Activated CD4-positive, alpha-beta T cell treated with anti-CD3 and anti-CD28 coated beads, Interleukin-2, amount 50 U/mL, for 48 hours (primary cell): ENCODE results near the gene SMCO3.

ENCODE experiments used
- DNase-seq, 2 experiments: peaks; one replicate each; pipeline ENCODE4 v3.0.0-alpha.2; 2020

Gene SMCO3

DNA sequence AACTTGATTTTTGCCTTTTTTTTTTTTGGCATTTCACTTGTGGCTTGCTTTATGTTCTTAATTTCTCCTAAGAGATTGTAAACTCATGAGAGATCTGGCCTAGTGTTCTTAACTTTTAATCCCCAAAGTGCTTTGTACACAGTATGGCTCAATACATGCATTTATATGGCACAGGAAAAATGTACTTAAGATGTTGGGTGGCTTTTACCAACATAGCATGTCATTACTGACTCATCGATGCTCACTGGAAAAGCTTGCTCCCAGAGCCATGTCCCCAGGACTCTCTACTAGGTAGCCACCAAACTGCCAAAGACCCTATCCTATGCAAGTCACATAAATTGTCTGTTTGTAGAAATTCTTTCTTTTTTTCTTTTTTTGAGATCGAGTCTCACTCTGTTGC is 13.1 kb upstream of the SMCO3 start:
- DNase-seq: no peak

DNA sequence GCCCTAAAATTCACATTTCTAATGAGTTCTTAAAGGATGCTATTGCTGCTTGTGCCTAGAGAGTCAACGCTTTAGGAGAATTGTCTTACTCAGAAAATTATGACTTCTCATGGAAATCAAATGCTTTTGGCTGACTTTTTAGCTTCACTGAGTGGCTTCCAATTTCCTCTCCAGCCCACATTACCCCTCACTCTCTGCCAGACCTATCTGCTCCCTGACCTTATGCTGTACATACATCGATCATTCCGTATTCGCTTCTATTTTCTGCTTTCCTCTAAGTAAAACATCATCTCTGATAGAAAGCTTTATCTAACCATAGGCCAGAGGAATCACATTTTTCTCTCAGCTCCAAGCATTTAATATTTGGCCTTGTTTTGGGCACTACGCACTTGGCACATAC is 12.5 kb upstream of the SMCO3 start:
- DNase-seq: no peak

DNA sequence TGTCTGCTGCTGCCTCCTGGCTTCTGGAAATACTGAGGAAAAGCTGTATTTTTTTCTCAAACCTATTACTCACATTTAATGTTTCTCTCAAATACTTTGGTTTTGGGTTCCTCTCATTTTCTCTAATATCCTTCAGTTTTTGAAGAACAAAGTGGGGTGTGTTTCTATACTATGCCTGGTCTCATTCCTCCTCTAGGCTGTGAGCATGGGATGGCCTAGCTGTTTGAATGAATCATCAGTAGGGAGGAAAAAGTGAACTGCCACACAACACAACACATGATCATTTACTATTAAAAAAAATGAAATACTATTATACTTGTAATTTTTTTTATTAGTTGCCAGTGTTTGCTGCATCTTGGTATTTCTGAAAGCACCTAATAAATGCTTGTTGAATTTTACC is 11.3 kb upstream of the SMCO3 start:
- DNase-seq: no peak

DNA sequence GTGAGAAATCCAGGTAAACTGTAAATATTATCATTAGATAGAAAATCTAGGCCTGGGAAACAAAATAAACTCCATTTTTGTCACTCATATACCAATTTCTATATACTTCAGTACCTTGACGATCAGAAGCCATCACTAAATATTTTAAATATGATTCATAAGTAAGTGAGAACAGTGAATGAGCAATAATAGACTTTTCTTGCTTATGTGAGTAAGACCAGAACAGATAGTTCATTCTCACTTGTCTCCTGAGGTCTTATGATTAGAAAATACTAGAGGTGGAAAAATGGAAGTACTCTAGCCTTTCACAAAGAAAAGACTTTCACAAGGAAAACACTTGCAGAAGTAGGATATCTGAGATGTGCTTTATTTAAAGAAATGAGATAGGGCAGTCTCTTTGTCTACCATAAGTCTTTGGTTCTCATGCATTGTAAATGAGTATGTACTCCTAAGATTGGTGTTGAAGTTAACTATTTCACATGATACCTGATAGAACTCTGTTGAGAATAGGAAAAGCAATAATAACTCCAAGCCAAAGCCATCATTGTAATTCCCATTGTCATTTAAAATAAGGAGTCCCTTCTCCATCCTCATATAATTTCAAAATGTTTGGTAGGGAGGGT is 10.1 kb upstream of the SMCO3 start:
- no peak for DNase-seq

DNA sequence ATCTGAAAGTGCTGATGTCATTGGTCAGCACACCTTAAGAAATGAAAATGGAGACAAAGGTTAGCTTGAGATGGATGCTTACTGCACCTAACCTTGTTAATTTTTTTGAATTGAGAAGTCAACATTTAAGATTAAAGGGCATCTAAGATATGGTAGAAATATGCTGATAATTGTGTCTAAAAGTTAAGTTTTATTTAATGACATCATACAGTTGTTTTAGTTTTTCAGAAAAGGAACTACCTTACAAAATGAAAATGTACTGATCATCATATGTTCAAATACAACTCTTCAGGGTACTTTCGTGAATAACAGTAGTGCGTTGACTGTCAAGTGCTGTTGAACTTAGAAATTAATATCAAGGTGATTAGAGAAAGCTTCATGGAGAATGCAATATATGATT is 2.5 kb downstream of the SMCO3 start:
- no peak for DNase-seq

DNA sequence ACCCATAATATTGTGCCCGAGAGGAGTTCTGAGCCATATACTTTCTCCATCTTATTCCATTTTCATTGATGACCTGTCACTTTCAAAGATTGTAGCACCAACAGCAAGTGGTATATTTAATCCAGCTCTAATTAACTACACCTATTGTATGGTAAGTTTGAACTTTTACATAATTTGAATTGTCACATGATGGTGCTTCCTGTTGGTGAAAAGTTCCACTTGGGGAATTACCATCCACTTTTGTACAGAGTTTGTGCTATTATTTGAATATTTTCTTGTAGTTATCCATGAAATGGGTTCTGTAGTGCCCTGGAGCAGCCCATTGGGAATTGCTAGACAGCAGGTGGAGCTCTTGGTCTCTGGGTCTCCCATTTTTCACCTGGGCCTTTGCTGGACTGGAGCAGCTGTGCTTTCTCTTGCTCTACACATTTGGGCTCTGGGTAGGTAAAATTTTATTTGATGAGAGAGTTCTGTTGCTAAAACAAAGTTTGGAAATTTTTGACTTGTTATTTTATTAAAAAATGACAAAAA is 3.0 kb downstream of the SMCO3 start:
- no peak for DNase-seq

DNA sequence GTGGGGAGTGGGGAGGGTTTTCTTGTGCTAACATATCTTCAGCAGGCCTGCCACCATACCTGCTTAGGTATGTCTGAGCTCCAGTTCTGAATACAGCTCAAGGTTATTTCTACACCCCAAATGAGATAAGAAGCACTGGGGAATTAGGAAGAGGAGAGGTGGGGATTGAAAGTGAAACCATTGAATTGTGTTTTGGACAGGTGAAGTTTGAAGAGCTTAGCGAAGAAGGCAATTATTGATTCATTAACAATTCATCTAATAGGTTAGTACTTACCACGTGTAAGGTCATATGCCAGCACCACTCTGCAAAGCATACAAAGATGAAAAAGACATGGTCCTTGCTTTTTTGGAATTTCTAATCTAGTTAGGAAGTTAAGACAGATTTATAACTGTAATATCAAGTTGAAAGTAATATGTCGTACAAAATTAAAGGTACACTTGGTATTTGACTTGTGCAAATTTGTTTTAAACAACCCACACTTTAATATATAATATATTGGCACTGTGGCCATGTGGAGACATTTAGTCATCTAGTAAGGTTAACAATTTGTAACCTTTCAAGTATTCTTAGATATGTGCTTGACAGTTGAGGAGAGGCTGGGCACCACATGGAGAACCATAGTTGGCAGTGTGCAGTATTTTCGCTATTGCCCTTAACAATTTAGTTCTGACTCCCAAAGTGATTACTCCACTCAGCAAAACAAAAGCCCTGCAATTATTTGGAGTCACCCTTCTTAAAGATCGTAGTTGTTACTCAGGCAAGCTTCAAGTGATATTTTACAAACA is 3.6 kb downstream of the SMCO3 start:
- DNase-seq: no peak

DNA sequence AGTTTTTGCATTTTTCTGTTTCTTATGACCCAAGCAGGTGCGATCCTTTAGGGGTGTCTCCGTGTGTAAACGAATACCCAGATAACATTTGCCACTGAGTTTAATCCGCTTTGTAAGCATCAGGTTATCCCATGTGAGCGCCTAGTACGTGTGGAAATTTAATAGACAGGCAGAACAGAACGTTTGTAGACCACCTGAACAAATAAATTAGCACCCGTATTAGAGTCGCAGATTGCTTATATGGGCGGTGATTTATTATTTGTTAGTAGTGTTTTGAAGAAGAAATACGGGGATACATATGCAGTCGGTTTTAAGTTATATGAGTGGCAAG is 10.2 kb downstream of the SMCO3 start:
- DNase-seq: no peak

DNA sequence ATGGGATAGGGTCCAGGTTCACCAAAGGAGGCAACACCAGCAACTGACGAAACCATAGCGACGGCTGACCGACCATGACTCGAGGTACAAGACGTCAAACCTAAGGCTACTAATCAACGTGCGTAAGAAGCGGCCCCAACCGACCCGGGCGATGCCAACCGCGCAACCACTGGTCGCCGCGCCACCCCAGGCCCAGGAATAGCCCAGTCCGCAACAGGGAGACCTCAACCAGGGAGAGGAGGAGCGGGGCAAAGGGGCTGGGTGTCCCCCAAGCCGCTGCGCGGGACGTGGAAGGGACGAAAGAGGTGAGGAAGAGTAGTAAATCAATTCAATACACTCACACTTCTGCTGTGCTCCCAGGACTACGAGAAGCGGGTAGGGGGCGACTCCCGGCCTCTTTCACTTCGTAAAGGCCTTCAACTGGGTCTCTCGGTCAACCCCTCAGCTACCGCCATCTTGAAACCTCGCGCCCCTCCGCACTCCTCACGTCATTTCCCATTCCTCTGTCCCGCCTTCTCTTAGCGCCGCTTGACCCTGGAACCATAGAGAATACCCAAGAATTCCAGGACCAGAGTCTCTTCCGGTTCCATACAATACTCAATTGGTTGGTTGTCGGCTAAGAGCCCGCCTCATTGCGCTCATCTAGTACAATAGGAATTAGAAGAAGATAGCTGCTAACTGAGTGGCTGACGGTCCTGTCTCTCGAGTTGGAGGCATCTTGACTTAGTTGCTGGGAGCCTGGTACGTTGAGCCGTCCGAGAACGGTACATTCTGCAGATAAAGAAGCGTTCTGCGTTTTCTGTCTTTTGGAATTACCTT is 10.8 kb downstream of the SMCO3 start, which contains the start of the genes C12orf60 and WBP11:
TSS of gene C12orf60 (plus strand) at position 660 of the 819 bp plus-strand sequence. CDS start 19,266 bp downstream, outside the sequence.
TSS of gene WBP11 (minus strand) at position 468 of the 819 bp plus-strand sequence. CDS start 2,095 bp downstream, outside the sequence.
- peak; percentile 84 to 90 for DNase-seq

DNA sequence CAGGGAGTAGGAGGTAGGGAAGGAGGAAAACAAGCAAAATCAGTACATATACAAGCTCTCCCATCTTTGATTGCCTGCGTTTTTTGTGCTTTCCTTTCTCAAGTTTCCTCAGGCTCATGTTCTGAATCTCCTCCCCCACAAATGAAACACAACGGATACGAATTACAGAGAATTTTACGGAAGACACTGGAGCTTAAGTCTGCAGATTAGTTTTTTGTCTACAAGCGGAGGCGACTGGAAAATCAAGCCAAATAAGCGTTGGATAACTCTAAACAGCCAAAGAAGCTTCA is 11.3 kb downstream of the SMCO3 start:
- no peak for DNase-seq

DNA sequence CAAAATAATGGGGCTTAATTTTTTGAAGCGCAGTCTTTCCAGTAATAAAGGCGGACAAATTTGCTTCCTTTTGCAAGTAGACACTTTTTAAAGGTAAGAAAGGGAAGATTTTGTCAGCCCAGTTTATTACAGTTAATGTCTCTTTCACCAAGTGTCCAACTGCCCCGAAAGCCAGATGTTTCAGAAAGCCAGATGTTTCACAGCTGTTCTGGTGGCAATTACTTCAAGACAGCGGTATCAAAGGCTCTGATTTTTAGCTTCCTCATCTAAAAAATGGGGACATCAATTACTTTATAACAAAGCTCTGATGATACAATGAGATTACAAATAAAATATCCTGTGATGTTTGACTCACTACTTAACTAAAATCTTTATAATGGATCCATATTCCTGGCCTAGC is 11.7 kb downstream of the SMCO3 start:
- DNase-seq: no peak

DNA sequence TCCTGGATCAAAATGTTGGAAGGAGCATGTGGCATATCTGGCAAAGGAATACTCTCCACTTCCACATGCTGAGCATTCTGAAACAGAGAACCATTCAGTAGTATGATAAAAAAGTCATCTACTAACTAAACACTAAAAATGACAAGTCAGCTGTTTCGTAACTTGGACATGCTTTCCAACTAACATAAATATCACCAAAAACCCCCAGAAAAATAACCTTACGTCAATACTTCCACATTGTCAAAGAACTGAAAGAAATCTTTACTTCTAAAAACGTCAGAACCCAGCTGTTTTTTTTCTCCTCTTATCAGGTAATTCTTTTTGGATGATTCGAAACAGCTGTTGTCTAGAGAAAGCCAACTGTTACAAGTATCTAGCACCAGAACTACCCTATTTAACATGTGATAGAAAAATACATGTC is 18.9 kb downstream of the SMCO3 start:
- DNase-seq: no peak

DNA sequence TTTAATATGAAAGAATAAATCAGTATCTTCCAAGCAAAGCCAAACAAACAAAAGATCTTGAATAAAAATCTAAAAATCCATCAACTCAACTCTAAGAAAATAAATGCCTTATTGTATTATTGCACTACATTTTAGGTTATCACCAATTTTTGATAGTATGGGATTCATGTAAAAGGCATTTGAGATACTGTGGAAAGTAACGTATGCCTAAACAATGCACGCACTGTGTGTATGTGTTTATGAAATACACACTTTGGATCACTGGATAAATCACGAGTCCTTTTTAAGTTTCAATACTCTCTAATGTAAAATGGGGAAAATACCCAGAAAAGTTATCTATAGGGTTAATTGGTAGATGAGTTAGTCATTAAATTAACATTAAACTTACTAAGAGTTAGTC is 28.4 kb downstream of the SMCO3 start:
- no peak for DNase-seq

DNA sequence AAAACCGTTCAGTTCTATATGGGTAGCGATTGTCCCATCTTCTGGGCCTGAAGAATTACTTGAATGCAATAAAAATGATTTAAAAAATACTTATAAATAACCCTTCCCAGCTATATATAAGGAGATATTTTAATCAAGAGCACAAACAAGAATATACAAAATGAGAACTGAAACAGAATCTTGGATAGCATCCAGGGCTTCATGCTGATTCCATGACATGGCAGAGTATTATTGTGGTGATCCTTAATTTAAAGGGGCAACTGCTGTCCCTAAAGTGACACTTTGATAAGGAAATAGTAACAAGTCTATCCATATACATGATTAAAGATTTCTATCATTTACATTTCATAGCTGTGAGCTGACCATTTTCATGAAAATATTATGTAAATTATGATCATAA is 29.5 kb downstream of the SMCO3 start:
- DNase-seq: no peak

DNA sequence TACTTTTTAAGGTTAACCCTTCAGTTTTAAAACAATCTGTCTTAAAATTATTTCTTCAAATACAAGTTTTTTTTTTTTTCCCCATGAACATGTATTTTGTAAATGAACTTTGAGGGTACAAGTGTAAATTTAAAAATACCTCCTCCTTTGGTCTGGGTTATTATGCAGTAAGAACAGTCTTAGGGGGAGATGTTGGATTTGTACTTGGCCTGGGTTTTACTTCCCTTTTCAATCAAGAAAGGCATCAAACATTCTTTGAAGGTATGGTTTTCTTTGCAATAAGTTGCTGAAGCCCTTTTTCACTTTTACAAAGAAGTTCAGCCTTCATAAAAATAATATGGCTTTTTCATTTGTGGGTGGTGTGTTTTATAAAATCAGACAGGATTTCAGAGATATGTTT is 31.2 kb downstream of the SMCO3 start:
- no peak for DNase-seq

DNA sequence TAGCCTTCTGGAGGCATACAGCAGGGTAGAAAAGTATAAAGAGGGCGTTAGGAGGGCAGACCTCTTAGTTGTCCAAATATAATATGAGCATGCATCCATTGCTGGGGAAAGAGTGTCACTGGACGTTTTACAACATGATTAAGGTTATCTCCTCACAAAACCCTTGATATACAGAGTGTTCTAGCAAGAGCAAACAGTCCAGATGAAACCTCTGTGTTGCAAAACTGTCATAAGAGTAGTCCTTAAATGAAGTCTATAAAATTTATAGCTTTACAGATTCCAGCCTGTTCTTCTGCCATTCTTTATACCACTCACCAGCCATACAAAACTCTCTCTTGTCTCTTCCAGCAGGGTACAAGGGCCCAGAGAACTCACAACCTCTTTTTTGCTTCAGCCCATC is 32.4 kb downstream of the SMCO3 start:
- no peak for DNase-seq

DNA sequence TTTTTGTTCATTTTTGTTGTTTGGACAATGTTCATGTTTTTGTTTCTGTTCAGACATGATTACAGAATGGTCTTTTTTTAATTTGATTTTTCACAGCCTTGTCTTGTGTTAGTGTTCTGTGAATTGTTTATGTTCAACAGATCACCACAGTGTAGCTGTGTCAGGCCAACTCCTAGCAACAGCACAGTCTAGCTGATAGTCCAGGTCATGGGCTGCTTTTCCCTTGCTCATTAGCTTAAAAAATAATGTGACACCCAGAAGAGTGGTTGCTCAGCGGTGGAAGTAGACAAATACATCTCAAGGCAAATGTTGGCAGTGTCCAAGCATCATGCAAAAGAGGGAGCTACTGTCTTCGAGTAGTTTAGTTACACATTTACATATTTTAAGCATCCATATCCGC is 33.1 kb downstream of the SMCO3 start:
- DNase-seq: no peak

DNA sequence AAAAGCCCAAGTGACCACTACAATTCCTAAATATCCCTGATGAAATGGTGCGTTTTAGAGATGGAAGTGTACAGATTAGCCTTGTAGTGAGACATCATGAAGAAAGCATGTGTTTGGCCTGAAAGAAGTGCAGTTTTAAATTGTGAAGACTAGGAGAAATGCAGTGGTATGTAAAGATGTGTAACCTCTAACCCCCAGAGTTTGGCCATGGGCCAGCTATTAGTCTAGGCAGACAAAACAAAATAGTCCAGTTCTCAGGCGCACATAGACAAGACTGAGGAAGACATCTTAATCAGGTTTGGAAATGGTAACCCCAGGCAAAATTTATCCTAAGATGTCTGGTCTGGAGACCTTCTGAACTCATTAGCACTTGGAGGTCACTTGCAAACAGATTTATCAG is 34.1 kb downstream of the SMCO3 start:
- DNase-seq: no peak

DNA sequence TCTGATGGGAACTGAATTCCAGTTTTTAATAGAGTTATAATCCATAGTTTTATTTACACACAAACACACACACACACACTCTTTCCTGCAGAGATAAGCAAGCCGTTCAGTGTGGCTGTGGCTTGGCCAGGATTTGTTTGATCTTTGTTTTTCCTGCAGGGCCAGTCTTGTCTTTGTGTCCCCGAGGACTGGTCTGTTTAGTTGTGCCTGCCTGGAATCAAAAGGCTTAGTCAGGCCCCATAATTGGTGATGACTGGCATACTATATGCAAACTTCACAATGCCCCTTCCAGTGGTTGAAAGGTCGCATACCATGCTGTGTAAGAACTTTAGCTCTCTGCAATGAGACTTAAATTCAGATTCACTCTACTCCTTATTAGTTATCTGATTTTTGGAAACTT is 36.7 kb downstream of the SMCO3 start:
- DNase-seq: no peak

DNA sequence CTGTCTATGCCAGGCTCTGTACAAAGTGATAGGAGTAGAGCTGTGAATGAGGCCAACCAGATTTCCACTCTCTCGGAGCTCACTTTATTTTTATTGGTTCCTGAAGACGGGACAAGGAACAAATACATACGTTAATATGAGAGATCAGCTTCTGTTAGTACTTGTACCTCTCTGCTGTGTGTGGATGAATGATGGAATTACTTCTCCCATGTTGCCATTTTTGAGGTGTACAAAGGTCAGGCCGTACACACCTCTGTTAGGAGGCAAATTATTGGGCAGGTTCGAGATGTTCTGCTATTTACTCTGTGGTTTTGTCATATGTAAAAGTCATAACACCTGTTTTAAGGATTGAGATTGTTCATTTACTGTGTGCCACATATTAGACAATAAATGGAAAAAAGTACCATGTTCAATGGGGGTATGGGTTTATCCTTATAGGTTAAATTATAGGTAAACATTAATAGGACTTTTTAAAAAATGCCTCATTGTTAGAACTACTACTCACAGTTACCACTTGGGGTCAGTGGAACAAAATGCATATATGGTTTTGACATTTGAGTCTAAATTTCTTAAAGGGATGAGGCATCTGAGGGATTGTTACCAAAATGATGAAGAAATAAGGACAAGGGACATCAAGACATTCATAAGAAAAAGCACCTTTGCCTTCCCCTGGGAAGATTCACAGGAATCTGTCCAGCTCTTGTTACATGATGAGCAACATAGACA is 37.6 kb downstream of the SMCO3 start:
- DNase-seq: no peak

DNA sequence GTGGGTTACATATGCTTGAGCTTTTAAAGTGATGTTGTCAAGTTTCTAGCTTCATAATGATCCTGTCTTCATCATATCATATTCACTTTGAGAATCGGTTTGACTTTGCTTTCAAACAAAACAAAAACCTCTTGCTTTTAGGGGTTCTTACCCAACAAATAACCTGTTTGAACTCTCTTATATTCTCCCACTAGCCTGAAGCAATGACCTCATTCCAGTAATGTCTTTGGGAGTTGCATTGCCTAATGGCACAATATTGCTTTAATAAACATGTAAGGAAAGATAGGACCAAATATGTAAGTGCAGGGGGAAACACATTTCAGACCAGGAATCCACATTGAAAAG is 38.4 kb downstream of the SMCO3 start:
- DNase-seq: no peak

DNA sequence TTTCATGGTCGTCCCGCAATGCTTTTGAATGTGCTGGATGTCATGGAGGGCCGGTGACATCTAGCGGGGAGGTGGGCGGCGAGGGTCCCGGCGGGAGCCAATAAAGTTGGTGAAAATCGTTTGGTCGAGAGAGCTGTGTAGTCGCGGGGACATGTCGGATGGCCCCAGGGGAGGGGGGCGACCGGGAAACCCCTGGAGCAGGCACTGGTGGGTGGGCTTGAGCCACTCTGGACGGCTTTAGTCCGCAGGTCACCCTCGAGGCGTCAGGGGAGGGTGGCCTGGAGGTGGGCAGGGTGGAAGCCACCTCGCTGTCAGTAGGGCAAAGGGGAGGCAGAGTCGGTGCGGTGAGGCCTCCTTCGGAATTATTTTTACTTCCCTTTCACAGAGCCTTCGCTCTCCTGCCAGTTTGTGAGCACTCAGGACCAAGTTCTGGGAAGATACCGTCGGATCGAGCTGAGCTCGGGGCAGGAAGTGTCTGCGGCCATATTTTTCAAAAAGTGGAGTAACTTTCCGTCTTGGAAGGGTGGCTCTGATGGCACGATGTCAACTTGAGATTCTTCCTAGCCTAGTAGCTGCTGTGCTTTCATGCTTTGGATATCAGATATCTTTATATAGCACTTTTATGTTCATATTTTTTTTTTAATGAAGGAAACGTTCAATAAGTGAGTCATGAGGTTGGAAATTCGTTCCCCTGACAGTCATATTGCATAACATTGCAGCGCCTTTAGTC is 38.9 kb downstream of the SMCO3 start:
- DNase-seq: peak; percentile 36 to 46
